ENCODE data around the gene LY6G6C.
A peak's percentile ranks its signal among the peaks of the same experiment; 100 is the strongest.

The LY6G6C gene, protein sequence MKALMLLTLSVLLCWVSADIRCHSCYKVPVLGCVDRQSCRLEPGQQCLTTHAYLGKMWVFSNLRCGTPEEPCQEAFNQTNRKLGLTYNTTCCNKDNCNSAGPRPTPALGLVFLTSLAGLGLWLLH

GRCh38 chr6:31721351-31722020 is at the start of gene LY6G6C:
TSS of gene LY6G6C (minus strand) at chr6:31721746. CDS start at chr6:31721679, 67 bp downstream.
- DNase-seq (ENCODE audit: low read depth) = no peak

DNA sequence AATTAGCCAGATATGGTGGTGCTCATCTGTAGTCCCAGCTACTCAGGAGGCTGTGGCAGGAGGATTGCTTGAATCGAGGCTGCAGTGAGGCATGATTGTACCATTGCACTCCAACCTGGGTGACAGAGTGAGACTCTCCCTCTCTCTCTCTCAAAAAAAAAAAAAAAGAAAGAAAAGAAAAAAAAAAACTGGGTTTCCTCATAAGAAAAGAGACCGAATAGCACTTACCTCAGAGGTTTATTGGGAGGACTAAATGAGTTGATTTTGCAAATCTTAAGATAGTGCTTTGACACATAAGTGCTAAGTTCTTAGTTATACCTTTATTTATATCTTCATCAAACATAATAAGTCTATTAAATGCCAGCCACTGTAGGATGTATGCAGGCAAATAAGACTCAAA is 49.3 kb upstream of the LY6G6C start:
- no peak for DNase-seq (ENCODE audit: low read depth)

- DNase-seq (ENCODE audit: low read depth) = peak; percentile 68
These were observed 48.3 kb upstream of the LY6G6C start for GRCh38 chr6:31769684-31770371.

GRCh38 chr6:31768363-31769257 is 47.1 kb upstream of the LY6G6C start:
- no peak for DNase-seq (ENCODE audit: low read depth)

- no peak for DNase-seq (ENCODE audit: low read depth)
These were observed 45.6 kb upstream of the LY6G6C start for GRCh38 chr6:31767096-31767645.

DNA sequence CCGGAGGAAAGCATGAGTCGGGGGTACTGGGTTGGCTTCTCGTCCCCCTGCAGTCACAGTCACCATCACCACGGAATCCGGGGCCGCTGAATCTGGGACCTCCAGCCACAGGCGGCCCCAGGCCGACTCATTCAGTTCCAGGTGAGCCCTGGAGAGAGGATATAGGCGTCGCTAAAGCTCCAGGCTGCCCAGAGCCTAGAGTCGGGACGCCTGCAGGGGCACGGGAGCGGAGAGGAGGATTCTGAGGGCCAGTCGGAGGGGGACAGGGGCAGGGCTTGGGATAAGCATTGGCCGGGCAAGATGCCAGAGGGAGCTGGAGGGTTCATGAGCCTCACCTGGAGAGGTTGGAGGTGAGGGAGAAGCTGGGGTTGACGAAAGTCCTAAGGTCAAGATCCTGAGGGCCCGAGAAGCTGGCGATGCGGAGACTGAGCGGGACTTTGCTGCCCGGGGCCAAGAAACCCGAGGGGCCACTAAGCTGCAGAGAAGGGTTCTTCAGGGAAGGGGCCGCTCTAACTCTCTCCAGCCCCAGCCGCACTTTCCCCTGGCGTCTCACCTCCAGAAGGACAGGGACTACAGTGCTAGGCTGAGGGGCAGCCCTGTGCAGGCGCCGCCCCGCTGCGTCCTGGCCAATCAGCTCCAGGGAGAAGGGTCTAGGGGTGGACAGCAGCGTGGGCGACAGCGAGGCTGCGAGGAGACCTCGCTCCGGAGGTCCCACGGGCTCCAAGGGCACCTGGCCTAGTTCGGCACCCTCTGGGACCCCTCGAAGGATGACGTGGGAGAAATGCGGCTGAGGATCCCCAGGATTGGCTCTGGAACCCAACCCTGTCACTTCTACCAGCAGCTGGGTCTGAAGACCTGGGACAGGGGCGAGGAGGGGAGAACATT is 44.6 kb upstream of the LY6G6C start:
- DNase-seq (ENCODE audit: low read depth) = no peak

DNA sequence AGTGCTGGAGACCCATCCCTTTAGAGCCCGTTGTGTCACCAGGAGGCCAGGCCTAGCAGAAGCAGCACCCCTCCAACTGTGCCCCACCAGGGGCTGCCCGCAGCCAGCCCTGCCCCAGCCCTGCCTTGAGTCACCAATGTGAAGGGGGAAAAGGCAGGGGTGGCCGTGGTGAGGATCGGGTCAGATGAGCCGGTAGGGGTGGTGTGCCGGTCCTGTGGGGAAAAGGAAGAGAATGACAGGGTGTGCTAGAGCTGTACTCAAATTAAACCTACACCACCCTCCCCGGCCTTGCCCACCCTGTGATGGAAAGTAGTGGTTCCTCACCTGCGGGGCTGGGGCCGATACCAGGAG is 44.0 kb upstream of the LY6G6C start:
- no peak for DNase-seq (ENCODE audit: low read depth)

DNA sequence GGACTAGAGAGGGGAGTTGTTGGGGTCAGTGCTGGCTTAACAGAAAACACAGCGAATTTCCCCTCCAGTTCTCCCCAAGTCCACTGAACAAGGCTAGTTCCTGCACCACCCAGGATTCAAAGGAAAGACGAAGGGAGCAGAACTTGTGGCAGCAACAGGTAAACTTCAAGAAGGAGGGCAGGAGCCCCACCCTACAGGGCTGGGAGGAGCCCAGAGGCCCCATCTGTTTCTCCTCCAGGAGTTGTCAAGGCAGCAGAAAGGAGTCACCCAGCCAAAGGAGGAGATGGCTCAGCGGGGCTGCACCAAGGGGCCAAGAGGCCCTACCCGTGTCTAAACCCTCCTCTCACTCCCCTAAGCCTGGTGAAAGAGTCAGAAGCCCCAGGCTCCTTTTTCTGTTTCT is 42.7 kb upstream of the LY6G6C start:
- no peak for DNase-seq (ENCODE audit: low read depth)

- DNase-seq (ENCODE audit: low read depth) = no peak
These were observed 42.0 kb upstream of the LY6G6C start for GRCh38 chr6:31763619-31763940.

GRCh38 chr6:31762878-31763618 is 41.5 kb upstream of the LY6G6C start:
- no peak for DNase-seq (ENCODE audit: low read depth)

DNA sequence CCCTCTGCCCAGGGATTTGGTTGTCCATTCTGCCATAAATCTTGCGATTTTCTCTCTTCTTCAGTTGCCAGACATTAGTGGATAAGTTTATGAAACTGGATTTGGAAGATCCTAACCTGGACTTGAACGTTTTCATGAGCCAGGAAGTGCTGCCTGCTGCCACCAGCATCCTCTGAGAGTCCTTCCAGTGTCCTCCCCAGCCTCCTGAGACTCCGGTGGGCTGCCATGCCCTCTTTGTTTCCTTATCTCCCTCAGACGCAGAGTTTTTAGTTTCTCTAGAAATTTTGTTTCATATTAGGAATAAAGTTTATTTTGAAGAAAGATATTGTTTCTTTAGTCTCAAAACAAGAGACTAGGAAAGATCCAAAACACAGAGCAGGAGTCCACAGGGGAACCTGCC is 40.8 kb upstream of the LY6G6C start, which contains the start of gene SAPCD1:
Gene SAPCD1 (plus strand): TSS at position 301 of the 400 bp plus-strand sequence. CDS start 399 bp downstream, outside the sequence.
- DNase-seq (ENCODE audit: low read depth) = no peak

GRCh38 chr6:31761343-31761742 is 39.8 kb upstream of the LY6G6C start:
- DNase-seq (ENCODE audit: low read depth) = no peak

DNA sequence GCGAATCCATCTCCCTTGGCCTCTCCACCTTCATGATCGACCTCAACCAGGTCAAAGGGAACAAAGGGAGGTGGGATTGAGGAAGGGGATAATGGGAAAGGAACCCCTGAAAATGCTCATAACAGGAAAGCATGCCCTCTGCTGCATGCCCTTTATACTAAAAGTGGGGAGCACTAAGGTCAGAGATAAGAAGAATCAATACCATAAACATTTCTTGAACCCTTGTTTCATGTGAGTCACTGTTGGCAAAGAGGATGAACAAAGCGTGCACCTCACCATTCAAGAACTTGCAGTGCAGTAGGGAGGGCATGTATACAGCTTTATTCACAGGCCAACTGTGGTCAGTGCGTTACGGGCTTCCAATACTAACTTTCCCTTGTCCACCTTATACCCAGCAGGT is 39.2 kb upstream of the LY6G6C start:
- no peak for DNase-seq (ENCODE audit: low read depth)

DNA sequence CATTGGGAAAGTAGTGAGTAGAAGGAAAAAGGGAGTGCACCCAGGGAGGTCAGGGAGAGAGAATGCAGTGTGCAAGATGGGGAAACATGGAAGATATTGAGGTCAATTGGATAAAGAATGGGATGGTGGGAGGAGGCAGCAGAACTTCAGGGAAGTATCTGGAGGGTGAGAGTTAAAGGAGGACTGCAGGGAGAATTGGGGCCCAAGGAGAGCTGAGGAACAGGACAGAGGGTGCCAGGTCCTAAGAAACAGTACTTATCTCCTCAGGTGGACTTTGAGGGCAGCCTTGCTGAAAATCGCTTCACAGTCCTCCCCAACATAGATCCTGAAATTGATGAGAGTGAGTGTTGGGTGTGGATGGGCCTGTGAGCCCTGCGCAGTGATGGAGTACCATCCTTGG is 36.7 kb upstream of the LY6G6C start:
- DNase-seq (ENCODE audit: low read depth) = no peak

DNA sequence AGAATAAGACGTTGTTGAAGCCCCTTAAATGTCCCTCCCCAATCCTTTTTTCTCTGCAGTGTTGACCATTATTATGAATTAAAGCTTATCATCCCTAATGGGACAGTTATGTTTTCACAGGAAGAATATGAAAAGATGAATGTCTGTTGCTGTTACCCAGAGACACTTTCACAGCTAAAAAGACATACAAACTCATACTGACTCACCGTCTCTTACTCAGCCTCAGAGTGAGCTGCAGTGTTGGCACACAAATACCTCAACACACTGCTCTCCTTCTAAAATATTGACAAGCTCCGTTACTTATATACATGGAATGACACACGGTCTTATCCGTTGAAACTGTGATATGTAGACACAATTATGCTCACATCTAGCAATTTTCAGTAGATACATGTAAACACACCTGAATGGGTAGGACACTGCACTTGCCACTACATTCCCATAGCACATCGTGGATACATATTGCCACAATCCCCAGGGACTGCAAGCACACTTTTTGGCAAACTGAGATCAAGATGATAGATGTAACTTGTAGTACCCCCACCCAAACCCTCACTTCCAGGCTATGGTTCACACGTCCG is 31.3 kb upstream of the LY6G6C start:
- DNase-seq (ENCODE audit: low read depth) = no peak

- no peak for DNase-seq (ENCODE audit: low read depth)
These were observed 29.0 kb upstream of the LY6G6C start for GRCh38 chr6:31750411-31751022.

DNA sequence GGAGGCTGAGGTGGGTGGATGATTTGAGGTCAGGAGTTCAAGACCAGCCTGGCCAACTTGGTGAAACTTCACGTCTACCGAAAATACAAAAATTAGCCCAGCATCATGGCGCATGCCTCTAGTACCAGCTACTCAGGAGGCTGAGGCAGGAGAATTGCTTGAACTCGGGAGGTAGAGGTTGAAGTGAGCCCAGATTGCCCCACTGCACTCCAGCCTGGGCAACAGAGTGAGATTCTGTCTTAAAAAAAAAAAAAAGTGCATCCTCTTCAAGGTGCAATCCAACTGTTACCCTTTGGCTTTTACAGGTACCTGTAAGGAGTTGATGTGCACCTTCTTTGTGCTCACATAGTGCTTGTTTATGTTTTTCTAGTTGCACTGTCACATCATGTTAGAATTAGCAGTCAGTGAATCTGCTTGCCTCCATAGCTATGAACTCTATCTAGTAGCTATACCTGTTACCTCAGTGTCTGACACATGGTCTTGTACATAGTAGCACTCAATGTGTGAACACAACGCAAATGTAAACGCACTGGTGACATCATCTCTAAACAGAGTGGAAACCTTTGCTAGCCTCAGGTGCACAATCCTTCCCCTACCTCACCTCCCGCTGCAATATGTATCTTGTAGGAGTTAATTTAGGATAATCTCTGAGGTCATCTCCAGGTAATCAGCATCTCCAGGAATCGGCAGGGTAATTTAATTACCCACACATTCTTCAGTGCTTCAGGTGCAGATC is 27.9 kb upstream of the LY6G6C start:
- DNase-seq (ENCODE audit: low read depth) = no peak

DNA sequence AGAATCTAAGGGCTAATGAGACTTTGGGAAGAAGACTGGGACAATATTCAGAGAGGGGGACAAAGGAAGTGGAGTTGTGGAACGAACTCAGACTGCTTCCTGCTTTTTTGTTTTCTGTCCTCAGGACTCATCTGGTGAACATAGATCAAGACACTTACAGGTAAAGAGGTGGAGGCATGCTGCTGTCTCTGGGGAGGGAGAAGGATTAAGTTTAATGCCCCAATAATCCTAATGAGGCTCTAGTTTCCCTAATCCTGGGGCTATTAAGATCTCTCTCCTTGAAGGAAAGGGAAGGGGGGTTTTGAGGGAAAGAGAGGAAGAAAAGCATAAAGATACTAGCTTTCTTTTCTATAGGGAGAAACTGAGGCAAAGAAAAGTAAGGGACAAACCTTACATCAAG is 22.9 kb upstream of the LY6G6C start:
- DNase-seq (ENCODE audit: low read depth) = no peak

DNA sequence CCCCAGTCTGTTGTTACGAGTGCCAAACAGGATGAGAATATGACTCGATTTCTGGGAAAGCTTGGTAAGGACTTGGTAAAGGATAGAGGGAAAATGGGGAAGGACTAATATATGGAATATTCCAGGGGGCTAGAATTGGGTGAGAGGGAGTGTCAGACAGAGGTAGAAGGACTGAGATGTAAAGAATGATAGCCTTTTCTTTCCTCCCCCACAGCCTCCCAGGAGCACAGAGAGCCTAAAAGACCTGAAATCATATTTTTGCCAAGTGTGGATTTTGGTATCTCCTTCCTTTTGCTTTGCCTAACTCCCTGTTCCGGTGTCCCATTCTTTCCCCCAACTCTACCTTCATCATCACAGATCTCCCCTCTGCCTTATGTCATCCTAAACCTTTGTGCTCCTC is 21.3 kb upstream of the LY6G6C start:
- DNase-seq (ENCODE audit: low read depth) = no peak
